GM12878 (cell line): ENCODE data around the gene COL23A1. TPM values are rescaled to one million over a fixed set of nuclear protein-coding genes. Genes with fewer than 3 reads are reported as not detected.

Experiments used
- ATAC-seq: fragments of 200-7000 bp; cut with Tn5 transposase; 3 replicates; pipeline ENCODE4 v1.9.1; 2020; ENCODE audit warnings: mild to moderate bottlenecking, moderate library complexity
- BruUV-seq: library from RNA; stranded (reverse); fragments of 400-500 nt; replicated peaks from 2 replicates; lab custom pipeline; 2021; lab: Mats Ljungman, UMichigan
- CTCF ChIA-PET: fragments of 300-600 bp; sonication (Branson Sonifier 250); formaldehyde crosslinking; extraction: SDS; loops from one replicate; lab custom pipeline; 2021; ENCODE audit warnings: inconsistent platforms; lab: Yijun Ruan, JAX
- POLR2A ChIA-PET: fragments of 350-600 bp; formaldehyde crosslinking; extraction: SDS; loops from one replicate; lab custom pipeline; 2021; ENCODE audit warnings: inconsistent platforms; lab: Charles Lee
- RAD21 ChIA-PET: fragments of 300-600 bp; sonication (Branson Sonifier 250); formaldehyde crosslinking; loops from one replicate; lab custom pipeline; 2023; ENCODE audit warnings: antibody characterized with exemption; ENCODE audit not compliant: unreplicated experiment; lab: Charles Lee
- SMC1A ChIA-PET: fragments of 300-600 bp; sonication (Branson Sonifier 250); formaldehyde crosslinking; loops from one replicate; lab custom pipeline; 2023; ENCODE audit not compliant: unreplicated experiment, uncharacterized antibody; lab: Charles Lee
- DNase-seq: peaks from one replicate; pipeline ENCODE4 v3.0.0-alpha.2; 2011; ENCODE audit warnings: low read depth, low spot score
- FAIRE-seq: peaks from 3 replicates; lab custom pipeline; 2011; peaks lifted over from hg19 to GRCh38; lab: Jason Lieb, UNC
- H2AFZ ChIP-seq: 2 replicates; pipeline ENCODE4 v1.6.0; 2011; ENCODE audit warnings: low read depth, low read length, control low read depth; ENCODE audit not compliant: control insufficient read depth
- H3K27ac ChIP-seq: 2 replicates; pipeline ENCODE4 v1.5.1; 2011; ENCODE audit warnings: control low read depth; ENCODE audit not compliant: control insufficient read depth, insufficient read depth
- H3K27me3 ChIP-seq, 2 experiments: replicated peaks in 1 of 2; 2 replicates each; pipeline versions ENCODE4 v1.6.0 to v1.6.1; 2011; ENCODE audit warnings: low read length in 1 of 2; ENCODE audit not compliant: control insufficient read depth in 2 of 2, insufficient read depth in 2 of 2
- H3K36me3 ChIP-seq, 2 experiments: 2 replicates each; pipeline ENCODE4 v1.5.1; 2011; ENCODE audit warnings: low read length in 1 of 2; ENCODE audit not compliant: control insufficient read depth in 2 of 2, insufficient read depth in 2 of 2
- H3K4me1 ChIP-seq: 2 replicates; pipeline ENCODE4 v1.6.1; 2011; ENCODE audit warnings: mild to moderate bottlenecking, low read length, moderate library complexity, mixed read lengths; ENCODE audit not compliant: control insufficient read depth, insufficient read depth
- H3K4me2 ChIP-seq: 2 replicates; pipeline ENCODE4 v1.6.0; 2011; ENCODE audit warnings: control low read depth; ENCODE audit not compliant: control insufficient read depth, insufficient read depth
- H3K4me3 ChIP-seq: fragments of 200-600 bp; sonication (generic); 2 replicates; pipeline ENCODE4 v1.5.1; 2016
- H3K79me2 ChIP-seq: 2 replicates; pipeline ENCODE4 v1.6.0; 2011; ENCODE audit warnings: low read length; ENCODE audit not compliant: control insufficient read depth, insufficient read depth
- H3K9ac ChIP-seq: 2 replicates; pipeline ENCODE4 v1.8.0; 2011; ENCODE audit warnings: low read length, control low read depth, mixed read lengths; ENCODE audit not compliant: control insufficient read depth, insufficient read depth
- H3K9me3 ChIP-seq: replicated peaks from 3 replicates; pipeline ENCODE4 v1.5.1; 2011; ENCODE audit warnings: mild to moderate bottlenecking, low read length; ENCODE audit not compliant: control insufficient read depth, insufficient read depth
- H4K20me1 ChIP-seq: 2 replicates; pipeline ENCODE4 v1.6.0; 2011; ENCODE audit not compliant: control insufficient read depth, insufficient read depth
- CEBPB ChIP-seq, 2 experiments: fragments of 150-350 bp in 1 of 2; IDR thresholded peaks; 2 replicates each; pipeline ENCODE4 v1.6.1; 2012 to 2014; ENCODE audit warnings: low read depth in 2 of 2, low read length in 2 of 2, borderline replicate concordance in 1 of 2, inconsistent platforms in 1 of 2
- HCFC1 ChIP-seq: fragments of 150-350 bp; IDR thresholded peaks from 2 replicates; pipeline ENCODE4 v1.6.1; 2014; ENCODE audit warnings: low read length
- IRF4 ChIP-seq: IDR thresholded peaks from 2 replicates; pipeline ENCODE4 v1.6.1; 2011; ENCODE audit warnings: low read depth, low read length
- MYB ChIP-seq: fragments of 150-350 bp; IDR thresholded peaks from 2 replicates; pipeline ENCODE4 v1.6.1; 2014; ENCODE audit warnings: mild to moderate bottlenecking, low read depth, low read length, borderline replicate concordance
- PKNOX1 ChIP-seq: fragments of 450-650 bp; IDR thresholded peaks from 2 replicates; pipeline ENCODE4 v1.6.1; 2016; ENCODE audit warnings: mild to moderate bottlenecking
- PML ChIP-seq: IDR thresholded peaks from 2 replicates; pipeline ENCODE4 v1.6.1; 2012; ENCODE audit warnings: low read length, inconsistent platforms
- POLR2AphosphoS5 ChIP-seq: IDR thresholded peaks from 2 replicates; pipeline ENCODE4 v1.6.1; 2011; ENCODE audit warnings: mild to moderate bottlenecking, low read length, inconsistent platforms
- REST ChIP-seq: IDR thresholded peaks from 2 replicates; pipeline ENCODE4 v1.6.1; 2012; ENCODE audit warnings: mild to moderate bottlenecking, low read depth, low read length
- SPI1 ChIP-seq: IDR thresholded peaks from 2 replicates; pipeline ENCODE4 v1.6.1; 2011; ENCODE audit warnings: low read depth, mild to moderate bottlenecking, low read length, moderate library complexity, borderline replicate concordance; ENCODE audit not compliant: insufficient read depth
- TAF1 ChIP-seq: IDR thresholded peaks from 2 replicates; pipeline ENCODE4 v1.6.1; 2011; ENCODE audit warnings: mild to moderate bottlenecking, low read depth, low read length, borderline replicate concordance
- TCF12 ChIP-seq: IDR thresholded peaks from 2 replicates; pipeline ENCODE4 v1.6.1; 2011; ENCODE audit warnings: low read depth, mild to moderate bottlenecking, low read length
- ZZZ3 ChIP-seq: IDR thresholded peaks from 2 replicates; pipeline ENCODE4 v1.6.1; 2011; ENCODE audit warnings: low read depth; ENCODE audit not compliant: control insufficient read depth, insufficient read length
- WGBS: methylation state at CpG from one replicate; pipeline ENCODE4 v1.1.6; 2016; ENCODE audit warnings: low lambda C conversion rate; ENCODE audit not compliant: insufficient replicate concordance, insufficient coverage; ENCODE audit errors: missing lambda C conversion rate; 5-methylcytosine and 5-hydroxymethylcytosine counted together
- in situ Hi-C: fragments of 300-500 bp; cut with MboI; formaldehyde crosslinking; loops from 9 replicates; pipeline ENCODE4 v1.14.3; 2018; ENCODE audit warnings: mixed read lengths
- intact Hi-C: fragments of 100-400 bp; cut with micrococcal nuclease; formaldehyde crosslinking; loops from one replicate; pipeline ENCODE4 v1.14.2; 2022; ENCODE audit not compliant: unreplicated experiment
- polyA plus RNA-seq, 11 experiments: library from polyadenylated mRNA; depleted of rRNA in 4 of 11; unstranded in 6 of 11; stranded (reverse) in 5 of 11; fragments of >200 nt; fragmentation: Nextera tagmentation in 4 of 11; fragmentation: Illumina TruSeq in 1 of 11; extraction: Ambion mirVana in 4 of 11; extraction: Trizol in 1 of 11; gene quantifications; 1 replicate in 1 of 11; 2 replicates in 10 of 11; pipeline versions ENCODE4 v1.2.1 to v1.2.3, GENCODE V29; 2011 to 2016; ENCODE audit warnings: inconsistent platforms in 2 of 11, missing spikeins in 2 of 11, low read depth in 1 of 11
- total RNA-seq, 4 experiments: library from RNA; depleted of rRNA in 3 of 4; stranded (reverse); fragments of >200 nt in 3 of 4; fragmentation: Illumina TruSeq in 1 of 4; extraction: Trizol in 1 of 4; gene quantifications; 2 replicates each; pipeline versions ENCODE4 v1.2.1 to v1.2.3, GENCODE V29; 2013 to 2021

The COL23A1 gene
- total and polyA plus RNA-seq, 10 of the 15 experiments (the other 5 are each of a cell fraction or from before 2014, with no cell fraction given): 0.03 to 0.83 (median 0.09) TPM; not detected in 5

DNA sequence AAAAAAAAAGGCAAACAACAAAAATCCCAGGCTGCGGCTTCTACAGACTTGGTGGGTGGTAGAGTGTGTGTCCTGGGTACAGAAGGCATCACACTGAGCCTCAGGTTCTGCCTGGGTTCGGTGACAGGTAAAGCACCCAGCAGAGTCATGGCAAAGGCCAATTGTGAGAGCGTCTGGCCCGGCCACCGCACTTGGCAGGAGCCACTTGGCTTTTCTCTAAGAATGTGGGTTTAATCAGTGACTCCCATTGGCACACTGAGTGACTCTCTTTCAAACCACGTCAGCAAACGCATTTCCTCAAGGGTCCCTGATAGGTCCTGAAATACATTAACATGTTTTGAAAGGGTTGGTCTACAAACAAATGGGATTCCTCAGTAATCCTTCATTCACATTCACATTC is 17.0 kb downstream of the COL23A1 start:
- ChIA-PET RAD21 (no interaction called here), SMC1A (no interaction called here), POLR2A (no interaction called here), CTCF (interaction anchor here (0.6 kb wide), 1 partner anchor 1447 kb away, joined by 3 read pairs; no protein-coding TSS in a partner anchor)
- in situ Hi-C loops (no loop called here), intact Hi-C loops (no loop called here)
- no peak for FAIRE-seq
- DNase-seq: no peak
- no peaks in the 10 kb centered on the region for H3K27me3 ChIP-seq
- H3K9ac ChIP-seq: no peak overlapping the region
- ATAC-seq: no peak
- no peaks in the 10 kb centered on the region; the same call in 2 of the 3 replicates for H3K9me3 ChIP-seq
- no peaks in the 10 kb centered on the region for H3K36me3 ChIP-seq
- H2AFZ ChIP-seq: no peak overlapping the region
- WGBS: 54% methylated on average over 7 of the region's 7 CpGs
- H3K4me2 ChIP-seq: no peak overlapping the region
- no peak overlapping the region for H3K27ac ChIP-seq
- TF ChIP-seq MYB (no peak), TAF1 (no peak), TCF12 (no peak), PML (no peak), PKNOX1 (no peak), IRF4 (no peak), POLR2AphosphoS5 (no peak)
- BruUV-seq: no TSS peak
- no peaks in the 10 kb centered on the region for H3K79me2 ChIP-seq
- H3K4me3 ChIP-seq: no peak overlapping the region
- H4K20me1 ChIP-seq: no peaks in the 10 kb centered on the region
- no peaks in the 10 kb centered on the region for H3K4me1 ChIP-seq

GRCh38 chr5:178572617-178573016 is 17.6 kb downstream of the COL23A1 start:
- intact Hi-C loops (no loop called here), in situ Hi-C loops (no loop called here)
- no peaks in the 10 kb centered on the region for H4K20me1 ChIP-seq
- no peak overlapping the region for H3K27ac ChIP-seq
- POLR2A ChIA-PET: no interaction called here
- ATAC-seq: no peak
- H2AFZ ChIP-seq: no peak overlapping the region
- no peak overlapping the region for H3K9ac ChIP-seq
- BruUV-seq: no TSS peak
- SMC1A ChIA-PET: no interaction called here
- TF ChIP-seq REST (no peak), HCFC1 (no peak), CEBPB (IDR thresholded peaks at IDR 0.05; ENCODE audit: borderline replicate concordance in 1 of 2, low read depth in 2 of 2, low read length in 2 of 2) (no peak), ZZZ3 (no peak), SPI1 (no peak)
- DNase-seq: no peak
- no peaks in the 10 kb centered on the region for H3K4me1 ChIP-seq
- no peak for FAIRE-seq
- H3K79me2 ChIP-seq: no peaks in the 10 kb centered on the region
- RAD21 ChIA-PET: no interaction called here
- H3K27me3 ChIP-seq: no peaks in the 10 kb centered on the region
- no peaks in the 10 kb centered on the region; the same call in 2 of the 3 replicates for H3K9me3 ChIP-seq
- CTCF ChIA-PET: interaction anchor here (0.6 kb wide), 1 partner anchor 1447 kb away, joined by 3 read pairs; no protein-coding TSS in a partner anchor
- no peaks in the 10 kb centered on the region for H3K36me3 ChIP-seq
- no peak overlapping the region for H3K4me2 ChIP-seq
- H3K4me3 ChIP-seq: no peak overlapping the region
- WGBS: 52% methylated on average over 4 of the region's 4 CpGs
